HL-60 (cell line): ENCODE results near the gene CACNA1S.

Experiments
- DNase-seq, 2 experiments: peaks; one replicate each; pipeline ENCODE4 v3.0.0-alpha.2; 2010 to 2020; ENCODE audit warnings: low read depth in 1 of 2, low spot score in 1 of 2
- H3K27ac ChIP-seq: fragments of 250-450 bp; sonication (Bioruptor Pico); replicated peaks from 2 replicates; pipeline ENCODE4 v1.5.1; 2020; ENCODE audit warnings: mild to moderate bottlenecking, moderate library complexity
- H3K27me3 ChIP-seq: fragments of 250-450 bp; sonication (Bioruptor Pico); 2 replicates; pipeline ENCODE4 v1.5.1; 2021; ENCODE audit warnings: mild to moderate bottlenecking, moderate library complexity; ENCODE audit not compliant: insufficient read depth, poor library complexity, severe bottlenecking
- H3K4me3 ChIP-seq: replicated peaks from 2 replicates; pipeline ENCODE4 v1.5.1; 2011; ENCODE audit warnings: mild to moderate bottlenecking, control low read depth, low read length; ENCODE audit not compliant: insufficient read depth
- GABPA ChIP-seq: IDR thresholded peaks from 2 replicates; pipeline ENCODE4 v1.6.1; 2012; ENCODE audit warnings: low read depth
- POLR2AphosphoS5 ChIP-seq: IDR thresholded peaks from 2 replicates; pipeline ENCODE4 v1.6.1; 2012; ENCODE audit warnings: low read depth
- SPI1 ChIP-seq: IDR thresholded peaks from 2 replicates; pipeline ENCODE4 v1.6.1; 2012; ENCODE audit warnings: low read depth, mild to moderate bottlenecking, borderline replicate concordance
- TF ChIP-seq, protein P1 (sequence below): IDR thresholded peaks from 2 replicates; pipeline ENCODE4 v1.6.1; 2012; ENCODE audit warnings: low read depth; ENCODE audit not compliant: insufficient replicate concordance
- TF ChIP-seq, protein P2 (sequence below): IDR thresholded peaks from one replicate; pipeline ENCODE4 v1.5.1; 2011; ENCODE audit warnings: low read length, control low read depth, inconsistent platforms; ENCODE audit not compliant: insufficient read depth

CACNA1S gene

GRCh38 chr1:201093561-201093960, 18.7 kb downstream of the CACNA1S start:
- TF ChIP-seq, protein P1, sequence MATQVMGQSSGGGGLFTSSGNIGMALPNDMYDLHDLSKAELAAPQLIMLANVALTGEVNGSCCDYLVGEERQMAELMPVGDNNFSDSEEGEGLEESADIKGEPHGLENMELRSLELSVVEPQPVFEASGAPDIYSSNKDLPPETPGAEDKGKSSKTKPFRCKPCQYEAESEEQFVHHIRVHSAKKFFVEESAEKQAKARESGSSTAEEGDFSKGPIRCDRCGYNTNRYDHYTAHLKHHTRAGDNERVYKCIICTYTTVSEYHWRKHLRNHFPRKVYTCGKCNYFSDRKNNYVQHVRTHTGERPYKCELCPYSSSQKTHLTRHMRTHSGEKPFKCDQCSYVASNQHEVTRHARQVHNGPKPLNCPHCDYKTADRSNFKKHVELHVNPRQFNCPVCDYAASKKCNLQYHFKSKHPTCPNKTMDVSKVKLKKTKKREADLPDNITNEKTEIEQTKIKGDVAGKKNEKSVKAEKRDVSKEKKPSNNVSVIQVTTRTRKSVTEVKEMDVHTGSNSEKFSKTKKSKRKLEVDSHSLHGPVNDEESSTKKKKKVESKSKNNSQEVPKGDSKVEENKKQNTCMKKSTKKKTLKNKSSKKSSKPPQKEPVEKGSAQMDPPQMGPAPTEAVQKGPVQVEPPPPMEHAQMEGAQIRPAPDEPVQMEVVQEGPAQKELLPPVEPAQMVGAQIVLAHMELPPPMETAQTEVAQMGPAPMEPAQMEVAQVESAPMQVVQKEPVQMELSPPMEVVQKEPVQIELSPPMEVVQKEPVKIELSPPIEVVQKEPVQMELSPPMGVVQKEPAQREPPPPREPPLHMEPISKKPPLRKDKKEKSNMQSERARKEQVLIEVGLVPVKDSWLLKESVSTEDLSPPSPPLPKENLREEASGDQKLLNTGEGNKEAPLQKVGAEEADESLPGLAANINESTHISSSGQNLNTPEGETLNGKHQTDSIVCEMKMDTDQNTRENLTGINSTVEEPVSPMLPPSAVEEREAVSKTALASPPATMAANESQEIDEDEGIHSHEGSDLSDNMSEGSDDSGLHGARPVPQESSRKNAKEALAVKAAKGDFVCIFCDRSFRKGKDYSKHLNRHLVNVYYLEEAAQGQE: no peak
- TF ChIP-seq GABPA (no peak), SPI1 (no peak), POLR2AphosphoS5 (no peak)
- TF ChIP-seq, protein P2, sequence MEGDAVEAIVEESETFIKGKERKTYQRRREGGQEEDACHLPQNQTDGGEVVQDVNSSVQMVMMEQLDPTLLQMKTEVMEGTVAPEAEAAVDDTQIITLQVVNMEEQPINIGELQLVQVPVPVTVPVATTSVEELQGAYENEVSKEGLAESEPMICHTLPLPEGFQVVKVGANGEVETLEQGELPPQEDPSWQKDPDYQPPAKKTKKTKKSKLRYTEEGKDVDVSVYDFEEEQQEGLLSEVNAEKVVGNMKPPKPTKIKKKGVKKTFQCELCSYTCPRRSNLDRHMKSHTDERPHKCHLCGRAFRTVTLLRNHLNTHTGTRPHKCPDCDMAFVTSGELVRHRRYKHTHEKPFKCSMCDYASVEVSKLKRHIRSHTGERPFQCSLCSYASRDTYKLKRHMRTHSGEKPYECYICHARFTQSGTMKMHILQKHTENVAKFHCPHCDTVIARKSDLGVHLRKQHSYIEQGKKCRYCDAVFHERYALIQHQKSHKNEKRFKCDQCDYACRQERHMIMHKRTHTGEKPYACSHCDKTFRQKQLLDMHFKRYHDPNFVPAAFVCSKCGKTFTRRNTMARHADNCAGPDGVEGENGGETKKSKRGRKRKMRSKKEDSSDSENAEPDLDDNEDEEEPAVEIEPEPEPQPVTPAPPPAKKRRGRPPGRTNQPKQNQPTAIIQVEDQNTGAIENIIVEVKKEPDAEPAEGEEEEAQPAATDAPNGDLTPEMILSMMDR: no peak
- Histone ChIP-seq H3K27ac (no peak overlapping the region), H3K27me3 (no peaks in the 10 kb centered on the region), H3K4me3 (no peak overlapping the region)
- DNase-seq: no peak

- H3K4me3 ChIP-seq: no peak overlapping the region
- H3K27me3 ChIP-seq: no peaks in the 10 kb centered on the region
- no peak for DNase-seq
- H3K27ac ChIP-seq: no peak overlapping the region
- TF ChIP-seq SPI1 (no peak), POLR2AphosphoS5 (no peak), GABPA (no peak)
- TF ChIP-seq, protein P1: no peak
- TF ChIP-seq, protein P2: no peak
Measured at GRCh38 chr1:201092738-201093137, 19.5 kb downstream of the CACNA1S start.

- DNase-seq: no peak
- Histone ChIP-seq H3K4me3 (no peak overlapping the region), H3K27me3 (no peaks in the 10 kb centered on the region), H3K27ac (no peak overlapping the region)
- TF ChIP-seq SPI1: no peak
- TF ChIP-seq POLR2AphosphoS5: no peak
- TF ChIP-seq GABPA: no peak
- TF ChIP-seq, protein P1: no peak
- TF ChIP-seq, protein P2: no peak
Measured at GRCh38 chr1:201091256-201091655, 21.0 kb downstream of the CACNA1S start.
